Stimulated activated CD8-positive, alpha-beta memory T cell treated with anti-CD3 and anti-CD28 coated beads, Interleukin-4, amount 100 ng/mL, for 48 hours (primary cell): ENCODE measurements around the gene SLC38A5.
"Not testable (repeated sequence)": the region's sequence is repeated elsewhere in the genome, so short reads cannot be mapped to it uniquely, and the experiment has no call there.

Source experiments
- DNase-seq: peaks from one replicate; pipeline ENCODE4 v3.0.0-alpha.2; 2020

Gene SLC38A5

GRCh38 chrX:48467281-48467761 lies 2.7 kb downstream of the SLC38A5 start:
- no peak for DNase-seq

- DNase-seq: peak; percentile 73
Observed at GRCh38 chrX:48466696-48467095, 3.4 kb downstream of the SLC38A5 start.

GRCh38 chrX:48465336-48465933 lies 4.6 kb downstream of the SLC38A5 start:
- DNase-seq: no peak

GRCh38 chrX:48461830-48462229 lies 8.2 kb downstream of the SLC38A5 start:
- peak; percentile 30 for DNase-seq

GRCh38 chrX:48460606-48461005 lies 9.5 kb downstream of the SLC38A5 start:
- no peak for DNase-seq

- DNase-seq: no peak
Observed at GRCh38 chrX:48460031-48460430, 10.0 kb downstream of the SLC38A5 start.

GRCh38 chrX:48459483-48459882 lies 10.6 kb downstream of the SLC38A5 start:
- no peak for DNase-seq

- no peak for DNase-seq
Observed at GRCh38 chrX:48458711-48459110, 11.3 kb downstream of the SLC38A5 start.

GRCh38 chrX:48456628-48457331 lies 13.3 kb downstream of the SLC38A5 start:
- no peak for DNase-seq

- DNase-seq: no peak
Observed at GRCh38 chrX:48451708-48452107, 18.4 kb downstream of the SLC38A5 start.

- no peak for DNase-seq
Observed at GRCh38 chrX:48450076-48450475, 20.0 kb downstream of the SLC38A5 start.

GRCh38 chrX:48447201-48447600 lies 22.9 kb downstream of the SLC38A5 start:
- not testable (repeated sequence) for DNase-seq

- DNase-seq: not testable (repeated sequence)
Observed at GRCh38 chrX:48433713-48434112, 36.3 kb downstream of the SLC38A5 start.

- DNase-seq: not testable (repeated sequence)
Observed at GRCh38 chrX:48430166-48430565, 39.9 kb downstream of the SLC38A5 start.

- not testable (repeated sequence) for DNase-seq
Observed at GRCh38 chrX:48429606-48430005, 40.5 kb downstream of the SLC38A5 start.

- not testable (repeated sequence) for DNase-seq
Observed at GRCh38 chrX:48427027-48427716, 42.9 kb downstream of the SLC38A5 start.

GRCh38 chrX:48411860-48412259 lies 58.2 kb downstream of the SLC38A5 start, which contains the start of gene SSX4B:
SSX4B (minus strand) TSS chrX:48411960; CDS start chrX:48411372, 588 bp downstream.
- not testable (repeated sequence) for DNase-seq
